NCI-H774 (cell line): Measurements from ENCODE around the gene CRLF1.
"Not testable (repeated sequence)": the region's sequence is repeated elsewhere in the genome, so short reads cannot be mapped to it uniquely, and the experiment has no call there.

ENCODE experiments used
- DNase-seq: peaks from one replicate; lab custom pipeline; 2025; lab: John Stamatoyannopoulos, UW

The CRLF1 gene

GRCh38 chr19:18608805-18609716 lies 2.5 kb upstream of the CRLF1 start:
- no peak for DNase-seq

- DNase-seq = no peak
These were observed 1.7 kb upstream of the CRLF1 start for GRCh38 chr19:18608102-18608804.

GRCh38 chr19:18607226-18608101 lies 865 bp upstream of the CRLF1 start:
- no peak for DNase-seq

GRCh38 chr19:18605546-18606280 lies 886 bp downstream of the CRLF1 start:
- no peak for DNase-seq

- DNase-seq = no peak
These were observed 1.4 kb downstream of the CRLF1 start for GRCh38 chr19:18605196-18605545.

GRCh38 chr19:18604820-18605159 lies 1.8 kb downstream of the CRLF1 start:
- no peak for DNase-seq

GRCh38 chr19:18603958-18604819 lies 2.4 kb downstream of the CRLF1 start:
- DNase-seq = no peak

GRCh38 chr19:18603255-18603957 lies 3.2 kb downstream of the CRLF1 start:
- no peak for DNase-seq

- no peak for DNase-seq
These were observed 4.7 kb downstream of the CRLF1 start for GRCh38 chr19:18601875-18602274.

- DNase-seq = not testable (repeated sequence)
These were observed 5.8 kb downstream of the CRLF1 start for GRCh38 chr19:18600692-18601397.

- no peak for DNase-seq
These were observed 7.1 kb downstream of the CRLF1 start for GRCh38 chr19:18599485-18599884.

GRCh38 chr19:18597809-18598660 lies 8.6 kb downstream of the CRLF1 start:
- DNase-seq = no peak

- DNase-seq = peak; percentile 57
These were observed 9.8 kb downstream of the CRLF1 start for GRCh38 chr19:18596752-18597157.

GRCh38 chr19:18595475-18595874 lies 11.1 kb downstream of the CRLF1 start:
- no peak for DNase-seq

GRCh38 chr19:18594824-18595373 lies 11.7 kb downstream of the CRLF1 start:
- no peak for DNase-seq

GRCh38 chr19:18594096-18594823 lies 12.3 kb downstream of the CRLF1 start:
- peak; percentile 72 for DNase-seq

GRCh38 chr19:18593367-18594095 lies 13.1 kb downstream of the CRLF1 start:
- no peak for DNase-seq
